ENCODE data around the gene INA.
"Not testable (repeated sequence)": the region's sequence is repeated elsewhere in the genome, so short reads cannot be mapped to it uniquely, and the experiment has no call there.

Gene INA

GRCh38 chr10:103238506-103239252, 38.3 kb upstream of the INA start:
- TF ChIP-seq CTCF (IDR thresholded peaks at IDR 0.05; ENCODE audit: control extremely low read depth, extremely low read depth, low read depth, missing control alignments): no peak
- CTCF ChIA-PET: interaction anchor here (0.9 to 5.4 kb wide), 8 partner anchors 9 to 337 kb away, joined by 3 to 35 read pairs (median 3); partner anchors contain the start of gene CNNM2

GRCh38 chr10:103241262-103242011, 35.5 kb upstream of the INA start:
- ChIA-PET POLR2A (no interaction called here), CTCF (interaction anchor here (0.8 to 5.4 kb wide), 9 partner anchors 9 to 406 kb away, joined by 3 to 35 read pairs (median 3); partner anchors contain the start of gene CNNM2)
- DNase-seq (ENCODE audit: extremely low spot score): no peak
- no peak for TF ChIP-seq CTCF (IDR thresholded peaks at IDR 0.05; ENCODE audit: control extremely low read depth, extremely low read depth, low read depth, missing control alignments)

More at GRCh38 chr10:103238506-103239252, 38.3 kb upstream of the INA start:
- DNase-seq (ENCODE audit: extremely low spot score): no peak
- POLR2A ChIA-PET: no interaction called here

- peak; percentile 83 for DNase-seq (ENCODE audit: extremely low spot score)
- TF ChIP-seq CTCF (IDR thresholded peaks at IDR 0.05; ENCODE audit: control extremely low read depth, extremely low read depth, low read depth, missing control alignments): peak; percentile 94
- POLR2A ChIA-PET: no interaction called here
- CTCF ChIA-PET: interaction anchor here (0.6 to 2.8 kb wide), 59 partner anchors 10 to 493 kb away, joined by 3 to 55 read pairs (median 4); partner anchors contain the start of genes CNNM2, CYP17A1, INA and NT5C2
Measured at GRCh38 chr10:103244666-103245271, 32.2 kb upstream of the INA start.

- POLR2A ChIA-PET; DNase-seq (ENCODE audit: extremely low spot score): not testable (repeated sequence)
- CTCF ChIA-PET: interaction anchor here (0.9 to 2.5 kb wide), 9 partner anchors 10 to 344 kb away, joined by 3 to 22 read pairs (median 8); no protein-coding TSS in a partner anchor
Measured at GRCh38 chr10:103245587-103245986, 31.4 kb upstream of the INA start, which contains the start of gene RPEL1. Gene RPEL1 (plus strand): TSS chr10:103245887. CDS start chr10:103245997, 110 bp downstream.

GRCh38 chr10:103246324-103246723, 30.6 kb upstream of the INA start:
- POLR2A ChIA-PET: no interaction called here
- CTCF ChIA-PET: interaction anchor here (1.6 kb wide), 1 partner anchor 9 kb away, joined by 3 read pairs; no protein-coding TSS in a partner anchor
- TF ChIP-seq CTCF (IDR thresholded peaks at IDR 0.05; ENCODE audit: control extremely low read depth, extremely low read depth, low read depth, missing control alignments): no peak
- DNase-seq (ENCODE audit: extremely low spot score): no peak

GRCh38 chr10:103254113-103254512, 22.8 kb upstream of the INA start:
- CTCF ChIA-PET: interaction anchor here (1.1 to 2.0 kb wide), 3 partner anchors 10 to 337 kb away, joined by 3 to 12 read pairs (median 5); no protein-coding TSS in a partner anchor
- no peak for TF ChIP-seq CTCF (IDR thresholded peaks at IDR 0.05; ENCODE audit: control extremely low read depth, extremely low read depth, low read depth, missing control alignments)
- POLR2A ChIA-PET: no interaction called here
- DNase-seq (ENCODE audit: extremely low spot score): no peak

Measured in GM10248 (cell line).